ENCODE measurements around the gene PDE1A.

- TF ChIP-seq, protein P1, sequence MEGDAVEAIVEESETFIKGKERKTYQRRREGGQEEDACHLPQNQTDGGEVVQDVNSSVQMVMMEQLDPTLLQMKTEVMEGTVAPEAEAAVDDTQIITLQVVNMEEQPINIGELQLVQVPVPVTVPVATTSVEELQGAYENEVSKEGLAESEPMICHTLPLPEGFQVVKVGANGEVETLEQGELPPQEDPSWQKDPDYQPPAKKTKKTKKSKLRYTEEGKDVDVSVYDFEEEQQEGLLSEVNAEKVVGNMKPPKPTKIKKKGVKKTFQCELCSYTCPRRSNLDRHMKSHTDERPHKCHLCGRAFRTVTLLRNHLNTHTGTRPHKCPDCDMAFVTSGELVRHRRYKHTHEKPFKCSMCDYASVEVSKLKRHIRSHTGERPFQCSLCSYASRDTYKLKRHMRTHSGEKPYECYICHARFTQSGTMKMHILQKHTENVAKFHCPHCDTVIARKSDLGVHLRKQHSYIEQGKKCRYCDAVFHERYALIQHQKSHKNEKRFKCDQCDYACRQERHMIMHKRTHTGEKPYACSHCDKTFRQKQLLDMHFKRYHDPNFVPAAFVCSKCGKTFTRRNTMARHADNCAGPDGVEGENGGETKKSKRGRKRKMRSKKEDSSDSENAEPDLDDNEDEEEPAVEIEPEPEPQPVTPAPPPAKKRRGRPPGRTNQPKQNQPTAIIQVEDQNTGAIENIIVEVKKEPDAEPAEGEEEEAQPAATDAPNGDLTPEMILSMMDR (IDR thresholded peaks at IDR 0.05), result no peak
- TF ChIP-seq POLR2A (IDR thresholded peaks at IDR 0.05), result no peak
These were observed 21.5 kb upstream of the PDE1A start for GRCh38 chr2:182448371-182448770.

All from thyroid gland (tissue), 4 donors.